Endothelial cell of umbilical vein (primary cell): ENCODE data around the gene POU5F1. TPM values are rescaled to one million over a fixed set of nuclear protein-coding genes. Genes with fewer than 3 reads are reported as not detected.

Experiments used
- BruUV-seq: library from RNA; stranded (reverse); fragments of 400-500 nt; replicated peaks from 2 replicates; lab custom pipeline; 2021; lab: Mats Ljungman, UMichigan
- CTCF ChIA-PET: fragments of 300-600, 350-600 bp; sonication (Branson Sonifier 250); formaldehyde crosslinking; loops from one replicate; lab custom pipeline; 2021; ENCODE audit warnings: antibody characterized with exemption, inconsistent platforms; lab: Charles Lee
- POLR2A ChIA-PET: fragments of 300-600, 350-600 bp; sonication (Branson Sonifier 250); formaldehyde crosslinking; loops from one replicate; lab custom pipeline; 2021; ENCODE audit warnings: antibody characterized with exemption, inconsistent platforms; lab: Charles Lee
- DNase-seq: peaks from one replicate; pipeline ENCODE4 v3.0.0-alpha.2; 2011; ENCODE audit warnings: low read depth, low spot score
- FAIRE-seq: peaks from 2 replicates; lab custom pipeline; 2011; peaks lifted over from hg19 to GRCh38; lab: Jason Lieb, UNC
- H2AFZ ChIP-seq: 2 replicates; pipeline ENCODE4 v1.6.0; 2012; ENCODE audit warnings: low read depth, low read length, control low read depth, inconsistent platforms
- H3K27ac ChIP-seq: 2 replicates; pipeline ENCODE4 v1.5.1; 2011; ENCODE audit warnings: low read depth, mild to moderate bottlenecking, control low read depth, low read length, moderate library complexity; ENCODE audit not compliant: insufficient read depth
- H3K27me3 ChIP-seq, 2 experiments: 2 replicates each; pipeline versions ENCODE4 v1.6.0 to v1.6.1; 2011; ENCODE audit warnings: low read length in 2 of 2, mixed read lengths in 1 of 2; ENCODE audit not compliant: control insufficient read depth in 2 of 2, insufficient read depth in 2 of 2
- H3K36me3 ChIP-seq, 2 experiments: 2 replicates in 1 of 2; 3 replicates in 1 of 2; pipeline ENCODE4 v1.5.1; 2011; ENCODE audit warnings: low read length in 2 of 2, mild to moderate bottlenecking in 1 of 2, moderate library complexity in 1 of 2; ENCODE audit not compliant: control insufficient read depth in 2 of 2, insufficient read depth in 2 of 2; ENCODE audit errors: extremely low read depth in 1 of 2
- H3K4me1 ChIP-seq: 3 replicates; pipeline ENCODE4 v1.5.1; 2011; ENCODE audit warnings: mild to moderate bottlenecking, low read length; ENCODE audit not compliant: control insufficient read depth, insufficient read depth; ENCODE audit errors: extremely low read depth
- H3K4me2 ChIP-seq: 2 replicates; pipeline ENCODE4 v1.6.1; 2011; ENCODE audit warnings: low read length, control low read depth, mixed read lengths; ENCODE audit not compliant: insufficient read depth
- H3K4me3 ChIP-seq, 3 experiments: fragments of 200-600 bp in 1 of 3; sonication (generic), shearing (Covaris generic) in 1 of 3; replicated peaks in 1 of 3; 2 replicates each; pipeline ENCODE4 v1.5.1; 2011 to 2016; ENCODE audit warnings: control low read depth in 3 of 3, low read length in 3 of 3, mild to moderate bottlenecking in 2 of 3, inconsistent platforms in 1 of 3, low read depth in 1 of 3, moderate library complexity in 1 of 3; ENCODE audit not compliant: insufficient read depth in 1 of 3
- H3K79me2 ChIP-seq: 2 replicates; pipeline ENCODE4 v1.6.0; 2012; ENCODE audit warnings: low read length, inconsistent platforms; ENCODE audit not compliant: control insufficient read depth, insufficient read depth
- H3K9ac ChIP-seq: replicated peaks from 2 replicates; pipeline ENCODE3; 2011; ENCODE audit warnings: low read length, control low read depth; ENCODE audit not compliant: insufficient read depth; ENCODE audit errors: extremely low read depth
- H3K9me1 ChIP-seq: replicated peaks from 3 replicates; pipeline ENCODE4 v1.6.0; 2011; ENCODE audit warnings: mild to moderate bottlenecking, low read length; ENCODE audit not compliant: control insufficient read depth, insufficient read depth; ENCODE audit errors: extremely low read depth
- H3K9me3 ChIP-seq: replicated peaks from 2 replicates; pipeline ENCODE4 v1.5.1; 2012; ENCODE audit warnings: low read length, inconsistent platforms; ENCODE audit not compliant: control insufficient read depth, insufficient read depth
- H4K20me1 ChIP-seq: replicated peaks from 2 replicates; pipeline ENCODE3; 2011; ENCODE audit warnings: mild to moderate bottlenecking, low read length; ENCODE audit not compliant: control insufficient read depth, insufficient read depth; ENCODE audit errors: extremely low read depth
- EZH2 ChIP-seq: IDR thresholded peaks from 2 replicates; pipeline ENCODE4 v1.6.1; 2012; ENCODE audit warnings: borderline replicate concordance, low read depth, mild to moderate bottlenecking, moderate library complexity, low read length, inconsistent platforms; ENCODE audit not compliant: severe bottlenecking
- GATA2 ChIP-seq: IDR thresholded peaks from 2 replicates; pipeline ENCODE4 v1.7.0; 2011; ENCODE audit warnings: low read depth, mild to moderate bottlenecking, moderate library complexity, mixed read lengths, low read length; ENCODE audit not compliant: insufficient read length, insufficient read depth
- JUN ChIP-seq: IDR thresholded peaks from 2 replicates; pipeline ENCODE4 v1.6.1; 2011; ENCODE audit warnings: borderline replicate concordance, low read depth; ENCODE audit not compliant: insufficient read length, insufficient read depth
- MYC ChIP-seq: IDR thresholded peaks from one replicate; pipeline ENCODE4 v1.6.1; 2011; ENCODE audit warnings: mild to moderate bottlenecking, low read depth, low read length
- POLR2A ChIP-seq: IDR thresholded peaks from 2 replicates; pipeline ENCODE4 v1.6.1; 2012; ENCODE audit warnings: low read depth, mild to moderate bottlenecking, control low read depth, low read length
- dilution Hi-C: fragments of 300-500 bp; cut with MboI; formaldehyde crosslinking; loops from one replicate; pipeline ENCODE4 v1.15.0; 2019; ENCODE audit warnings: low sequenced_read_pairs; ENCODE audit not compliant: extremely low pct_ligation_motif_present
- intact Hi-C: fragments of 100-400 bp; cut with micrococcal nuclease; formaldehyde crosslinking; loops from one replicate; pipeline ENCODE4 v1.10.0; 2022
- polyA plus RNA-seq, 4 experiments: library from polyadenylated mRNA; depleted of rRNA in 3 of 4; stranded (reverse) in 3 of 4; unstranded in 1 of 4; fragments of >200 nt; gene quantifications; 2 replicates each; pipeline versions ENCODE4 v1.2.1 to v1.2.3, GENCODE V29; 2011 to 2012; ENCODE audit warnings: missing spikeins in 1 of 4
- total RNA-seq: library from RNA; stranded (reverse); gene quantifications from 2 replicates; pipeline ENCODE4 v1.2.3, GENCODE V29; 2021
- TF ChIP-seq, protein P1 (sequence below), 2 donors: IDR thresholded peaks; 1 replicate in 1 of 2; 2 replicates in 1 of 2; pipeline ENCODE4 v1.5.1; 2011; ENCODE audit warnings: low read length in 2 of 2, mild to moderate bottlenecking in 2 of 2, moderate library complexity in 2 of 2, control low read depth in 1 of 2, inconsistent platforms in 1 of 2, low read depth in 1 of 2; ENCODE audit not compliant: insufficient read depth in 1 of 2; ENCODE audit errors: extremely low read depth in 1 of 2
- TF ChIP-seq, protein P2 (sequence below): IDR thresholded peaks from 2 replicates; pipeline ENCODE4 v1.6.1; 2011; ENCODE audit not compliant: insufficient read depth, insufficient read length

The POU5F1 gene
- total and polyA plus RNA-seq, 2 donors (not counting 3 experiments of a cell fraction or from before 2014, with no cell fraction given): 0.63 TPM; not detected in 1

DNA sequence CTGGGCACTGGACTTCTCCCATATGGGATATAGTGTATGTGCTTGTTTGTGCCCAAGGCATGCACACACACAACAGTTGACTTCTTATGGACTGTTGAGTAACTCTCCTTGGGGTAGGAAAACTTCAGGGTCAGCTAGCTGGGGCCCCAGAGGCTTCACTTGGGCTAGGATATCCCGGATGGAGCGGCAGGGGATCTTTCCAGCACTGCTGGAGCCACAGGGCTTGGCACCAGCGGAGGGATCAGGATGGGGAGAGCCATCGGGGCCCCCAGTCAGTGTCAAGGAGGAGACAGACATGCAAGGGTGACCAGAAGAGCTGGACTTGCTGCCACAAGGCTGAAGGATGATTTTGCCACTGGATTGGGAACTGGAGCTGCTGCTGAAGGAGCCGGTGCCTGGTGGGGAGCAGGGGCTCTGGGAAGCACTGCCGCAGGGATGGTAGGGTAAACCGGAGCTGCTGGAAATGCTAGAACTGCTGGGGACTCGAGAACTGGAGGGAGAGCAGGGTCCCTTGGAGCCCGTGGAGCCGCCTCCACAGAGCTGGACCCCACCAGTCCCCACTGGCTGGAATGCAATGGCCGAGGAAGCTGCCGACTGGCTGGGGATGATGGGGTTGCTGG is 54.4 kb downstream of the POU5F1 start:
- FAIRE-seq (no peak), DNase-seq (no peak)
- H3K4me2 ChIP-seq: no peak overlapping the region
- H3K27me3 ChIP-seq: no peaks in the 10 kb centered on the region
- intact Hi-C loops (no loop called here), dilution Hi-C loops (no loop called here)
- no peak overlapping the region for H2AFZ ChIP-seq
- H3K9me1 ChIP-seq: no peaks in the 10 kb centered on the region
- no peaks in the 10 kb centered on the region for H4K20me1 ChIP-seq
- peaks cover 21% of the 10 kb centered on the region for H3K4me1 ChIP-seq
- no peaks in the 10 kb centered on the region for H3K9me3 ChIP-seq
- no peak overlapping the region for H3K27ac ChIP-seq
- H3K36me3 ChIP-seq: no peaks in the 10 kb centered on the region
- TF ChIP-seq MYC (no peak), EZH2 (no peak)
- POLR2A ChIA-PET: interaction anchor here (1.3 kb wide), 1 partner anchor 29 kb away, joined by 3 read pairs; no protein-coding TSS in a partner anchor
- CTCF ChIA-PET: interaction anchor here (0.6 to 8.2 kb wide), 13 partner anchors 11 to 294 kb away, joined by 3 to 102 read pairs (median 9); partner anchors contain the start of gene MUCL3
- no peak overlapping the region for H3K4me3 ChIP-seq
- no peaks in the 10 kb centered on the region for H3K79me2 ChIP-seq
- H3K9ac ChIP-seq: no peak overlapping the region
- BruUV-seq: no TSS peak

DNA sequence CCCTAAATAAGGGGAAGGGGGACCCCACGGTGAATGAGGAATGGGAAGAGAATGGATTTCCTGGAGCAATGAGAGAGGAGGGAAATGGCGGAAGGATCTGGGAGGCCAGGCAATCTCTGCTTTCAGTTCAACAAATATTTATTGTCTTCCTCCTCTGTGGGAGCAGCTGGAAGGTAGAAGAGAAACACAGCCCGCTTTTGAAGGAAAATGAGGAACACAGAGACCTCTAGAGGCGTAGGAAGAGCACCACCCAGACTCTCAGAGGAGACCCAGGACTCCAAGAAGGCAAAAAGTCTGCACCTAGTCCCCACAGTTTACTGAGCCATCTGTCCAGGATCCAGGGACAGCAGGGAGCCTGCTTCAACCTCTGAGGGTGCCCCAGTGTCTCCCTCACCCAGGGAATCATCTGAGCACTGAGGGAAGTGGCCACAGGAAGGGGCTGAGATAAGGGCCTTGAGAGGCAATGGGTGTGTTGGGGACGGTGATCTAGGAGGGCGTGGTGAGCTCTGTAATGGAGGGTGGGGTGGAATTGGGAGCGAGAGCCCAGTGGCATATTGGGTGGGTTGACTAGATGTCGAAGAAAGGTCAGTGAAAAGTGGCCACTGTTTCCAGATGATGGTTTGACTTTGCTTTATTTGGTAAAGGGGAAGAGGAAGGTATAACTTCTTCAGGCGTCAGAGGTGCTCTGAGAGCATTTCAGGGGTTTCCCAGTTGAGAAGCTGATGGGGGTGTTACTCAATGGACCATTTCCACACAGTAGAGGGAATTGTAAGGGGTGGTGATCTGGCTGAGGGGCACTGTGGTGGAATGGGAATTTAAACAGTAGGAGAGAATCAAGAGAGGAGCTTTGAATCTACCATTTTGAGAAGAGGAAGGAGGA is 55.3 kb downstream of the POU5F1 start:
- DNase-seq (peak; percentile 51), FAIRE-seq (peak; percentile 85)
- H3K9me1 ChIP-seq: no peaks in the 10 kb centered on the region
- H3K36me3 ChIP-seq: no peaks in the 10 kb centered on the region
- ChIA-PET POLR2A (interaction anchor here (0.6 to 2.2 kb wide), 4 partner anchors 21 to 558 kb away, joined by 3 to 8 read pairs (median 4); partner anchors contain the start of gene PRR3), CTCF (interaction anchor here (0.6 to 8.2 kb wide), 25 partner anchors 12 to 1839 kb away, joined by 3 to 102 read pairs (median 4); partner anchors contain the start of genes GTF2H4, MUCL3 and VARS2)
- peak overlapping the region; percentile 51 for H3K27ac ChIP-seq
- H4K20me1 ChIP-seq: no peaks in the 10 kb centered on the region
- H3K4me2 ChIP-seq: peak overlapping the region; percentile 53
- H3K79me2 ChIP-seq: no peaks in the 10 kb centered on the region
- peaks cover 21% of the 10 kb centered on the region for H3K4me1 ChIP-seq
- intact Hi-C loops: loop anchor here (1.0 kb wide), 2 partner anchors 21 to 28 kb away; no protein-coding TSS in a partner anchor
- TF ChIP-seq, protein P1, sequence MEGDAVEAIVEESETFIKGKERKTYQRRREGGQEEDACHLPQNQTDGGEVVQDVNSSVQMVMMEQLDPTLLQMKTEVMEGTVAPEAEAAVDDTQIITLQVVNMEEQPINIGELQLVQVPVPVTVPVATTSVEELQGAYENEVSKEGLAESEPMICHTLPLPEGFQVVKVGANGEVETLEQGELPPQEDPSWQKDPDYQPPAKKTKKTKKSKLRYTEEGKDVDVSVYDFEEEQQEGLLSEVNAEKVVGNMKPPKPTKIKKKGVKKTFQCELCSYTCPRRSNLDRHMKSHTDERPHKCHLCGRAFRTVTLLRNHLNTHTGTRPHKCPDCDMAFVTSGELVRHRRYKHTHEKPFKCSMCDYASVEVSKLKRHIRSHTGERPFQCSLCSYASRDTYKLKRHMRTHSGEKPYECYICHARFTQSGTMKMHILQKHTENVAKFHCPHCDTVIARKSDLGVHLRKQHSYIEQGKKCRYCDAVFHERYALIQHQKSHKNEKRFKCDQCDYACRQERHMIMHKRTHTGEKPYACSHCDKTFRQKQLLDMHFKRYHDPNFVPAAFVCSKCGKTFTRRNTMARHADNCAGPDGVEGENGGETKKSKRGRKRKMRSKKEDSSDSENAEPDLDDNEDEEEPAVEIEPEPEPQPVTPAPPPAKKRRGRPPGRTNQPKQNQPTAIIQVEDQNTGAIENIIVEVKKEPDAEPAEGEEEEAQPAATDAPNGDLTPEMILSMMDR (IDR thresholded peaks at IDR 0.05; ENCODE audit: extremely low read depth in 1 of 2, insufficient read depth in 1 of 2, low read depth in 1 of 2, low read length in 2 of 2): peak; percentile 13 to 20
- TF ChIP-seq EZH2 (no peak), JUN (no peak), GATA2 (no peak), POLR2A (no peak)
- TF ChIP-seq, protein P2, sequence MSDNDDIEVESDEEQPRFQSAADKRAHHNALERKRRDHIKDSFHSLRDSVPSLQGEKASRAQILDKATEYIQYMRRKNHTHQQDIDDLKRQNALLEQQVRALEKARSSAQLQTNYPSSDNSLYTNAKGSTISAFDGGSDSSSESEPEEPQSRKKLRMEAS: no peak
- H3K27me3 ChIP-seq: peaks cover 4 to 6% of the 10 kb centered on the region in 2 experiments
- dilution Hi-C loops: no loop called here
- H3K9ac ChIP-seq: peak overlapping the region; percentile 38
- peak overlapping the region; percentile 93 for H2AFZ ChIP-seq
- H3K9me3 ChIP-seq: no peaks in the 10 kb centered on the region
- TSS peak; percentile 48 for BruUV-seq
- peak overlapping the region in 1 of 3 experiments; percentile 3 for H3K4me3 ChIP-seq
